ENCODE measurements around the gene YWHAH. TPM values are rescaled to one million over a fixed set of nuclear protein-coding genes. Genes with fewer than 3 reads are reported as not detected.

The YWHAH gene
- total and polyA plus RNA-seq, 9 of the 15 experiments (the other 6 are each of a cell fraction or from before 2014, with no cell fraction given), result 32.0 to 177 (median 114) TPM

DNA sequence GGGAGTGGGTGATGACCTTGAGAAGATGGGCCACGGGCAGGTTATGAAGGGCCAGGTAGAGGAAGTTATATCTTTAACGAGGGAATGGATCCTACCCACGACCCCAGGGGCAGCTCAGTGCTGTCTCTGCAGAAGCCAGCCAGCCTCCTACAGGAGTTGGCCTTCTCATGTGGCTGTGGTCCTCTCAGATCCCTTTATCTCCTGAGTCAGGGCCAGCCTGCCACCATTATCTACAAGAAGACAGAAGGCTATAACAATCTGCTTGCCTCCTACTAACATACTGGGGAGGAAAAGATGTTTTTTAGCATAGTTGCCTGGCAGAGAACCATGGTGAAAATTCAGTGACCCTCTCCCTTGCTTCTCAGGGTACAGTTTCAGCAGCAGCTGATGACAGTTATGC lies 7.0 kb upstream of the YWHAH start (continued):
- TF ChIP-seq, protein P1, sequence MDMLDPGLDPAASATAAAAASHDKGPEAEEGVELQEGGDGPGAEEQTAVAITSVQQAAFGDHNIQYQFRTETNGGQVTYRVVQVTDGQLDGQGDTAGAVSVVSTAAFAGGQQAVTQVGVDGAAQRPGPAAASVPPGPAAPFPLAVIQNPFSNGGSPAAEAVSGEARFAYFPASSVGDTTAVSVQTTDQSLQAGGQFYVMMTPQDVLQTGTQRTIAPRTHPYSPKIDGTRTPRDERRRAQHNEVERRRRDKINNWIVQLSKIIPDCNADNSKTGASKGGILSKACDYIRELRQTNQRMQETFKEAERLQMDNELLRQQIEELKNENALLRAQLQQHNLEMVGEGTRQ (CRISPR knock-in tag; IDR thresholded peaks at IDR 0.05), result no peak
- TF ChIP-seq FOXM1 (IDR thresholded peaks at IDR 0.05; ENCODE audit: low read depth) (peak; percentile 71; the same call in 1 of the 2 replicates), FOXM1 (CRISPR knock-in tag; IDR thresholded peaks at IDR 0.05; ENCODE audit: low read depth) (no peak), CC2D1A (IDR thresholded peaks at IDR 0.05) (peak; percentile 90; the same call in 1 of the 2 replicates), KLF16 (IDR thresholded peaks at IDR 0.05) (peak; percentile 88), MYNN (IDR thresholded peaks at IDR 0.05) (peak; percentile 44; the same call in 1 of the 2 replicates), MYNN (CRISPR knock-in tag; IDR thresholded peaks at IDR 0.05) (no peak), DMBX1 (CRISPR knock-in tag; IDR thresholded peaks at IDR 0.05; ENCODE audit: borderline replicate concordance) (0 out of 2 replicates have a peak, but pooled peaks have one; percentile 34), XRCC4 (IDR thresholded peaks at IDR 0.05; ENCODE audit: extremely low read depth, insufficient read depth, insufficient read length) (no peak), NFE2 (IDR thresholded peaks at IDR 0.05; ENCODE audit: low read depth) (peak; percentile 24; the same call in 1 of the 2 replicates), E2F5 (CRISPR knock-in tag; IDR thresholded peaks at IDR 0.05) (no peak), NRF1 (conservative IDR thresholded peaks at IDR 0.05 in 1 of 2, IDR thresholded peaks at IDR 0.05 in 1 of 2) (no peak), SRSF7 (optimal IDR thresholded peaks at IDR 0.05; ENCODE audit: low read depth, low read length) (no peak), TCF7L2 (IDR thresholded peaks at IDR 0.05; ENCODE audit: low read depth, low read length) (no peak), MBD2 (IDR thresholded peaks at IDR 0.05; ENCODE audit: borderline replicate concordance, low read depth) (peak; percentile 23; the same call in 1 of the 2 replicates), TCF7 (IDR thresholded peaks at IDR 0.05; ENCODE audit: borderline replicate concordance) (0 out of 2 replicates have a peak, but pooled peaks have one; percentile 38), HSF4 (CRISPR knock-in tag; IDR thresholded peaks at IDR 0.05; ENCODE audit: borderline replicate concordance) (no peak), CBX3 (IDR thresholded peaks at IDR 0.05; ENCODE audit: borderline replicate concordance in 1 of 2, low read length in 2 of 2) (no peak), SNRNP70 (optimal IDR thresholded peaks at IDR 0.05; ENCODE audit: low read depth, low read length) (no peak), KDM1A (IDR thresholded peaks at IDR 0.05) (peak; percentile 53 to 59), TCF3 (CRISPR knock-in tag; IDR thresholded peaks at IDR 0.05) (peak; percentile 95), STAT5A (IDR thresholded peaks at IDR 0.05; ENCODE audit: borderline replicate concordance, low read length) (peak; percentile 87), RBM25 (IDR thresholded peaks at IDR 0.05; ENCODE audit: low read depth, low read length, severe bottlenecking) (no peak), ARID1B (IDR thresholded peaks at IDR 0.05) (peak; percentile 94), HDAC6 (IDR thresholded peaks at IDR 0.05; ENCODE audit: low read depth, low read length) (no peak), MYC (IDR thresholded peaks at IDR 0.05; ENCODE audit: low read depth, low read length) (peak; percentile 43; the same call in 1 of the 2 replicates), MYC (CRISPR knock-in tag; IDR thresholded peaks at IDR 0.05; ENCODE audit: borderline replicate concordance, low read depth) (no peak), GATA2 (CRISPR knock-in tag; IDR thresholded peaks at IDR 0.05) (peak; percentile 94), MYBL2 (IDR thresholded peaks at IDR 0.05; ENCODE audit: low read depth) (no peak), MYBL2 (CRISPR knock-in tag; IDR thresholded peaks at IDR 0.05; ENCODE audit: borderline replicate concordance) (no peak), ZNF668 (CRISPR knock-in tag; IDR thresholded peaks at IDR 0.05) (no peak), SAP30 (IDR thresholded peaks at IDR 0.05; ENCODE audit: borderline replicate concordance, insufficient read depth, low read depth, low read length, poor library complexity, severe bottlenecking) (no peak)
